ENCODE data around the gene PRKCD.

GRCh38 chr3:53231532-53232511, 70.8 kb downstream of the PRKCD start:
- TF ChIP-seq POLR2A (IDR thresholded peaks at IDR 0.05), result no peak
- no peak for TF ChIP-seq CTCF (IDR thresholded peaks at IDR 0.05)
- no peak for TF ChIP-seq POLR2AphosphoS5 (IDR thresholded peaks at IDR 0.05)

All from upper lobe of left lung (tissue), 4 donors.